Kasumi-1 (cell line): ENCODE results near the gene UROC1.

Experiments used
- DNase-seq, 2 experiments: peaks; one replicate each; lab custom pipeline; 2025; lab: John Stamatoyannopoulos, UW

The UROC1 gene

DNA sequence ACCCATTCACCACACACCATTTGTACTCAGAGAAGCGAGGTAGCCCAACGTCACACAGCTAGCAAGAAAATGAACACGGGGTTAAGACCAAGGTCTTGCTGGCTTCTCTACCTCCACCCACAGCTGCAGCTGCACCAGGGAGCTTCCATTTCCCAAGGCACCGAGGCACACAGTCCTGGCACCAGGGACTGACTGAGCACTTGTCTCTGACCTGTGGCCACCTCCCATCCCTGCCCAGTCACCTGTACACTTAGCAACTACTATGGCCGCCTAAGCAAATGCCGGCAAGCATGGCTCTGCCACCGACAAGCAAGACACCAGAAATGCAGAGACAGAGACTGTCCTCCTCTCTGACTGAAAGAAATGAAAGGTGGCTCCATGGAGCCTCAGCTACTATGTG, 57.2 kb downstream of the UROC1 start:
- DNase-seq = no peak

DNA sequence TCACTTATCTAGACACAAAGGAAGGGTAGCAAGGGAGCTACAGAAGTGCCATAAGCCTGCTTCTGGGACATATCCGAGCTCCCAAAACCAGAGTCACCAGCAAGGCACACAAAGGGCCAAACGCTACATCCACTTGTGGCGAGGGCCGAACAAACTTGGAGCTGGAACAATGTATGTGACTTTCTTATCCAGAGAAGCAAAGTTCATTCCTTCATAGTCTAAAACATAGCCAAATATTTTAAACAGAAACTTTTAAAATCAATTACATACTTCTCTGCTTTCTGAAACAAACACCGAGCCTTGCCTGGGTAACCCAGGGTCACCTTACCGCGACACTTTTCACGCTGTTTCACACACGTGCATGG, 57.8 kb downstream of the UROC1 start:
- no peak for DNase-seq

DNA sequence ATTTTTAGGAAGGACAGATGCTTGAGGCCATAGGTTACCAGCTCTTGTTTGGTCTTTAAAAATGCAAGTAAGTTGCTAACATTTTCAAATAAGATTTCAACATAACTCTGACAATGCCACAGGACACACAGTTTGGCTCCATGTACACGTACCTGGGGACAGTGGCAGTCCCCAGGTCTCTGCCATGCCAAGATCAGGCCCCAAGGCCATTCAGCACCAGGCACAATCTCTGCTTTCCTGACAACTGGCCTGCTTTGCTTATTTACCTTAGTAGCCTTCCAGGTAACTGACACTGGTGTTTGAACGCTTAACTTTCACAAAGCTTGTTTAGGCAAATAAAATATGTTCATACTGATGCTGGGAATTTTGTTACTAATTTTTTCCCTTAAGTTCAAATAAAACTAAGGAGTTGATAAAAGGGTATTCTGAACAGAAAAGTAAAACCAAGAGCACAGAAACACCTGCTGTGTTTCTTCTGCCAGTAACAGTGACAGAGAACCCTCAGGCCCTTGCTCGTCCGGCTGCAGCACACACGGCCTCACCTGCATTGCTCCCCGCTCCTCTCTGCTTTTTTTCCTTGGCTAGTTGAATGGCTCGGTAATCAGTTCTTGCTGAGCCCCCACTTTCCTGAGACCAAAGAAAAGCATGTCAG, 58.3 kb downstream of the UROC1 start:
- DNase-seq = no peak

DNA sequence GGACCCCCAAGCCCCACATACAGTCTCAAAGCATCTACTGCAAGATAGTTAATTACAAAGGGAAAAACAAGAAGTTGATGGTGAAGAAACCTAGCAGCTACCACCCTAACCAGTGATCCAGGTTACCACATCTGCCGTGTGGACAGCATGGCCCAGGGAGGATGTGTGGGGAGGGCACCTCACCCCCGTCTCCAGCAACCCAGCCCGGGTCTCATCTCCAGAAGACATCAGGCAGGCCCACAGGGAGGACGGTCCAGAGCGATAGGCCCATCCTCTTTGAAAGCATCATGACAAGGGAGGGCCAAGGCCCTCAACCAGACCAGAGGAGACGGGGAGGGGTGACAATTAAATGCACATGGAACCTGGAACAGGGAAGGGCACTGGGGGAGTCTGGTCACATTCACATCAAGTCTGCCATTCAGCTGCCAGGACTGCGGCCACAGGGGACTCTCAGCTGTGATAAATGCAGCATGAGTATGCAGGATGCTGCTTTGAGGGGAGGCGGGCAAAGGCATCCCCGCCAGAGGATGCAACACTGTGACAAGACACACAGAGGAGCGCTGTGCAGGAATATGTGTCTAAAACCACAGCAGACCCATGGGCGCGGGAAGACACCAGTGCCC, 60.7 kb downstream of the UROC1 start:
- no peak for DNase-seq

DNA sequence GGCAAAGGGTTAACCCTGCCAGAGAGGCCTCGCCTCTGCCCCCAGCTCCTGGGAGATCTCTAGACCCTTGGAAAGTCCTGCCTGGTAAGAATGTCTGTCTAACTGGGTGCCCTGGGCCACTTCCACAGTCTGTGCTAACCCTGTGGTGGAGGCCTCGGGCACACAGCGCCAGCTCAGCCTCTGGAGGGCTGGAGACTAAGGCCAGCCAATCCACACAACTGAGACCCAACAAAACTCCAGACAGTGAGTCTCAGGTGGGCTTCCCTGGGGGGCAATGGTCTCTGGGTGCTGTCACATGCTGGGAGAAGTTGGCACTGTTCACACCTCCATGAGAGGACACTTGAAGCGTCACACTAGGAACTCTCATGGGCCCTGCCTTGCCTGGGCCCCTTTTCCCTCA, 61.4 kb downstream of the UROC1 start:
- DNase-seq = no peak

DNA sequence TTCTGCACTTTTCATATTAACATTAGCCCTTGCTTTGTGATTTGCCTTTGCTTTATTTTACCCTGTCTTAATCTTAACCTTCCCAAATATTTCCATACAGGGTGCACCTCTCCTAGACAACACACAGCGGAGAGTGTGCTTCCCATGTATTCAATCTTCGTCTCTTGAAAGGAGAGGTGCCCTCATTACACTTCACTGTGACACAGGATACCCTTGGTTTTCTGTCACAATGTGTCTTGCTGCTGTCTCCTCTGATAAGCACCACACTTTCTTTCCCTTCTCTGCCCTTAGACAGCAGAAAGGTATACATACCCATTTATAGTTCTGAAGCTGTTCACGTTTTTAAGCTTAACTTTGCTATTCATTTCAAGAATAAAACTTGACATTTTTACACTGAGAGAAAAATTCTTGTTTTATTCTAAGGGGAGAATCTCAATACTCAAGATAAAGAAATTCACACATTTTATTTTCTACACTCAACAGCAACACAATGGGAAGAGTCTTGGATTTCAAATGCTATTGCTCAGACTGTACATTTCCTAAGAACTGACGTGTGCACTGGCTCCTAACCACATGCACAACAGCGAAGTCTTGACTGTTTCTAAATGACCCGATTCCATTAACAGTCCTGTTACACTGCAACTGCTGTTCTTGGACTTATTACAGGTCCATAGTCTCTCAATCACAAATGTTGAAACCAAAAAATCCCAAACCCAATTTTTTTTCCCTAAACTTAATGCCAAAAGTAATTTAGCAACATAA, 63.0 kb downstream of the UROC1 start:
- DNase-seq = no peak

DNA sequence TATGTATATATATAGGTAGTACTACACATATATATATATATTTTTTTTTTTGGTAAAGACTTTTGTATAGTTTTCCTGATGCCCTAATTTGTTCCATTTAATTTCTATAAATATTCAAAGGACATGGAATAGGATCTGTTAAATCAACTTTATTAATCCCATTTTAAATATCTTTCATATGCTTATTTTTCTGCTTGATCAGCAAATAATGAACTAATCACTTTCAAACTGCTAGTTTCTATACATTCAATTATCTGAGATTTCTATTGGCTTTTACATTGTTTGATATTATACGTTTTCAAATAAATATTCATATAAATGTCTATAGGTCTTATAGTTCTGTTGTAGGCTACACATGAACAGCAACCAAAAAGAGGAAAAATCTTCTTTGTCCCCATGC, 63.5 kb downstream of the UROC1 start:
- DNase-seq = no peak

DNA sequence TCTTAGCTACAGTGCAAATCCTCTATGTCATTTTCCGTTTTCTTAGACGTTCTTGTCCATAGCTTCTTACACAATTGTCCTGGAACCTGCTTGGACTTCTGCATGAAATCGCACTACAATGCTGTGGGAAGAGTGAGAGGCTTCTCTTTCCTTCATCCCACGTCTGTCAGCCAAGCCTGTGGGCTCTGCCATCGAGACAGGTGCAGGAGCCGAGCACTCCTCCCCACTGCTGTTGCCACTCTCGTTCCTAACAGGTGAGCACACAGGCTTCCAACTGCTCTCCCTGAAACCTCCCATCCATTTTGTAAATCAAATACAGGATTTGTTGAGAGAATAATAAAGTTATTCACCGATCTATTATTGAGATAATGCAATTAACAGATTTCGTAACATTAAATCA, 65.4 kb downstream of the UROC1 start:
- DNase-seq = no peak

DNA sequence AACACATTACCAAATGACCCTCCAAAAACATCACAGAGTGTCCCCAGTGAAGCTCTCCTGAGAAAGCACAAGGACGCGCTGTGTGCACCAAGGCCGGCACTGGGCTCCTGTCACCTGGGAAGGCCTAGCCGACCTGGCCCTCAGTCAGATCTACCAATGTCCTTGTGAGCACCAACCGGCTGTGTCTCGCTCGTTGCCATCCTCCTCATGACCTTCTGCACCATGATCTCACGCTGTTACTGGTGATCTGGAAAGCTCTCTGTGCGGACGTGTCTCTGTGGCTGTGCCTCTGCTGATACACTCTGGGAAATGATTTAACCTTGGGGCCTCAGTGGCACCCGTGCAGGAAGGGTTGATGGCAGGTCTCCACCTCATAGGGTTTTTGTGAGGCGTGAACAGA, 66.1 kb downstream of the UROC1 start:
- DNase-seq = no peak

DNA sequence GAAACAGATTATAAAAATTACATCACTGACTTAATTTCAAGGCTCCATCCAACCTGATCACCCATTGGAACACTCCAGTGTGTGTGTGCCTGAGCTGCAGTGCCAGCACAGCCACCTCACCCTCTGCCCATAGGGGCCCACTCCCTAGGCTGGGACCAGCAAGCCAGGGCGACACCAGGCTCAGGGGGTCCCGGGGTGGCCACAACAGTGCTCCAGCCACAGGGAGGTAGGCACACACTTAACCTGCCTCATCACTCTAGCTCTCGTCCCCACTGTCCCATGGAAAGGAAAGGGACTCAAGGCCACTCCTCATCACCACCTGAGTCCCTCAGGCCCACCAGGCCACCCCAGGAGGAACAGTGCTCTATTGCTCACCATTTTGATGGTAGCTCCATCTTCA, 66.8 kb downstream of the UROC1 start:
- no peak for DNase-seq

DNA sequence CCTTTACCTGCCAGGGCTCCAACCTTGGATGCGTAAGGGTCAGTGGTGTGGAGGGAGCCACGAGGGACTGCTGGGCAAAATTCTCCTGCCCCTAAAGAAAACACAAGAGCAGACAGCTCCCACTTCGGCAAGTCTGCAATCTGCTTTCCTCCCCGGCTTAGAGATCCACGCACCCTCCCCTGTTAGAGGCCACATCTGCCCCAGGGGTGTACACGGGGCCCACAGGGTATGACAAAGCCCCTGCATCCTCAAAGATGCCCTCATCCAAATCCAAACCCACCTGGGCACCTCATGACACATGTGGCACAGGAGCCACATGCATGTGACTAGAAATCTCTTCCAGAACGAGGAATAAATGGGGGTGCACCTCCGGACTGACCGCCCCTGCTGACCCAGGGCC, 67.4 kb downstream of the UROC1 start:
- no peak for DNase-seq

DNA sequence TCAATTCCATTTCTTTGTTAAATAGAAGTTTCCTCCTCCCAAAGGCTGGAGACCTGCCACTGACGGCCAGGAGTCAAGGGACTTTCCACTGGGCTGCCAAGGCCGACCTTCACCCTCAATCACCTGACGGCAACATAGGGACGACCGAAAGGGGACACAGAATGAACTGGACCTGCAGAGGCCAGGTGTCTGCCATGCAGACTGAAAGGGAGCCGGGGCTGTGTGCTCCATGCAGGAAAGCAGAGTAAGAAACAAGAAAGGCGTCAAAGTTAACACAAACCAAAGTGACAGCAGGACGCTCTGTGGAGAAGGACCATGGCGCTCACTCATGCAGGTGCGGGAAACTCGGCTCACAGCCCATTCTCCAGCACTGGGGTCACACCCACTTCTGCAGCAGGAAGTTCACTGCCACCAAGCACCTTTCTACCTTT, 67.9 kb downstream of the UROC1 start:
- no peak for DNase-seq

DNA sequence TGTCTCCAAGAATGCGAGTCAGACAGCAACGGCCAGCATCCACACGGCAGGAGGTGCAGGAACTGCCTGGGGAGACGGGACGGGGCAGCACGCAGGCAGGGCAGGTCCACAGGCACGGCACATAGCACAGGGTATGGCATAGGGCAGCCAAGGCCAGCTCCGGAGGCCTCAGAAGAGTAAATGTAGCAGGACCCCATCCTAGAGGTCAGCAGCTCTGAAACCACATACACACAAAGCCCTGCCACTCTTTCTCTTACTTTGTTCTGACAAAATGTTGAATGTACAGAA, 68.7 kb downstream of the UROC1 start:
- DNase-seq = no peak

DNA sequence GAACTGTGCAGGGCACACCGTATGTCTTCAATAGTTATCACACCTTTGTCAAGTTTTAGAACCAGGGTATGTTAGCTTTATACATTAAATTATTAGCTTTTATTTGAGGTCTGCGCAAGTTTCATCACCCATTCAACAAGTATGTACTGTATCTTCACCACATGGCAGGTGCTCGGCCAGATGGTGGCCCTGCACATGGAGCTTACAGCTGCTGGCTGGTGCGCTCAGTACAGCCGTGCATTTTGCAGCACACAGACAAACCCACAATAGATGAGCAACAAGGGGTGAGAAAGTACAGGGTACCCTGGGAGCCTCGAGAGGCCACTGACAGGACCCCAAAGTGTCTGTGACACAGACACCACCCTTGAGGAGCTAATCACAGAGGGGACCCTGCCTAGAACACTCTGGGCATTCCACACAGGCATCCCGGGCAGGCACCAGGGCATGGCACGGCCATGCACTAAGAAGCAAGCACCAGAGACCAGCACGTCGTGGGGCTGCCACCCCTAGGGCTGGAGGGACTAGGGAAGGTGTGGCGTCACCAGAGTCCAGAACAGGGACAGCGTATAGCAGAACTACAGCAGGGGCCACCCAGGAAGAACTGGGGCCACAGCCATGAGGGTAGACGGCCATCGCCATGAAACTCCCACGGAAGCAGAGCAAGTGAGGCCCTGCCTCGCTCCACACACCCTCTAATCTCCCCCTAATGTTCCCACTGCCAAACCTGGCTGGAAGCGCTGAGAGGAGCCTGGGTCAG, 69.3 kb downstream of the UROC1 start:
- no peak for DNase-seq

DNA sequence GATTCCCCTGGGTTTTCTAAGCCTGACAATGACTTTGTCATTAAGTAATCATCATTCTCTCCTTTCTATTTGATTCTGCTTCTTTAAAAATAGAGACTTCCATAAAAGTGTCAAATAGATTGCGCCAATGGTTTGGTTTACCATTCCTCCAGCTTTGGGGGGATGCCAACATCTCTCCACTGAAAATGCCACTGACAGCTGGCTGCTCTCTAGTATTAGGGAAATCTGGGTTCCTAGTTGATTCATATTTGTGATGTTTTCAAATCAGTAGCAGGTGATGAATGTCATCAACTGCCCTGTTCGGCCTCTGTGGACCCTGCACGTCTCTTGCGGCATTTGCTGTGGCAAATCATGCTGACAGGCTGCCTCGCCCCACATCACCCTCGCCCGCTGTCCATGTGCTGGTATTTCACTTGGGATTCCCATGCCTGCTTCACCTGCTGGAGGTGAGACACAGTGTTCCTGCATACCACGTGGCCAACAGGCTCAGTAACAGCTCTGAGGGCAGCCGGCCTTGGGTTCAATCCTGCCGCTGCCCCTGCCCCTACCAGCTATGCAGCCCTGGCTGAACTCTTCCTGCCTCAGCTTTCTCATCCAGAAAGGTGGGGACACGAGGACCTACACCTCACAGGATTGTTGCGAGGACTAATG, 70.0 kb downstream of the UROC1 start:
- no peak for DNase-seq

DNA sequence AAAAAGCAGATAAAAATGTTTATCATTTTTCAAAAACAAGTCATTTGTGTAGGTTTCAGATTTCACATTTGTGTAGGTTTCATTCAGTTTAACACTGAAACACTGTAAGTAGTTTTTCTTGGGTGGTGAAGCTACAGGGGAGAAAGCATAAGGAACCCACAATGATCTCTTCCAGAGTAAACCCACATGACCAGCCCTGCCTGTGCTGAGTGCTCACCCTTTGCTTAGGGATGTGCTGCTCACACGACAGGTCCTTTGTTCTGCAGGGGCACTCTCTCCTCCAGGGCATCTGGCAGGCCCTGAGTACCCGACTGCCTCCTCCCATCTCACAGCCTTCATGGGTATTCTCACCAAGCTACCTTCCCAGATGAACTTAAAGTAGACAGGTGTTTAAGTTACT, 70.8 kb downstream of the UROC1 start:
- DNase-seq = no peak

DNA sequence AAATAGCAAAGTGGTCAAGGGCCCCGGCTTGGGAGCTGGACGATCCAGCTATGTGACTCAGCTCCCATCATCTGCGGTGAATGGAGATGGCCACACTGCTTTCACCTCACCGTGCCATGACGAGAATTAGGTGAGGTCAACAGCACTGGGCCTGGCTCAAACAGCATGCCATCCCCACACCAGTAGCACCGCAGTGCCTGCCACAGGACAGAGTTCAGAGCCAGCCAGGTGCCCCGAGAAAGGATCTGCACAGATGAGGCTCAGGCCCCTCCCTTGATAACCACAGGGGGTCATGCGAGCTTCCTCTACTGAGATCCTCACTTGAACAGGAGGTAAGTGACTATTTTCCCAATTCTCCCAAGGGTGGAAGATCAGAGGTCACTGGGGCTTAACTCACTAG, 71.3 kb downstream of the UROC1 start:
- DNase-seq = no peak

DNA sequence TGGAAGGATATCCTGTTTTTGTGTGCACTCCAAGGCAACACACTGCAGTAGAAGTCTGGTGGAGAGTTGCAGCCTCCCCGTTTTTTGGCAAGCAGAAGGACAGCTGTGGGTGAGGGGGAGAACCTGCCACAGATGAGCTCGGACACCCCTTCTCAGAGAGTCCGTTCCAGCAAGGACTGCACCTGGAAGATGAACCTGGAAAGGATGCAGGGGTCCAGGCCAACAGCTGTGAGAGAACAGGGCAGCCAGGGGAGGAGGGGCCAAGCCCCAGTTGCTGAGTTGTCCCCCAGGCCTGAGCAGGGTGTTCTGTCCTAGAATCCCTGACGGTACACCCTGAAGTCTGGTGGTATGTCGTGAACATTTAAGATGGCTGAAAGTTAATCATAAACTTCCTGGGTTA, 72.1 kb downstream of the UROC1 start:
- no peak for DNase-seq

DNA sequence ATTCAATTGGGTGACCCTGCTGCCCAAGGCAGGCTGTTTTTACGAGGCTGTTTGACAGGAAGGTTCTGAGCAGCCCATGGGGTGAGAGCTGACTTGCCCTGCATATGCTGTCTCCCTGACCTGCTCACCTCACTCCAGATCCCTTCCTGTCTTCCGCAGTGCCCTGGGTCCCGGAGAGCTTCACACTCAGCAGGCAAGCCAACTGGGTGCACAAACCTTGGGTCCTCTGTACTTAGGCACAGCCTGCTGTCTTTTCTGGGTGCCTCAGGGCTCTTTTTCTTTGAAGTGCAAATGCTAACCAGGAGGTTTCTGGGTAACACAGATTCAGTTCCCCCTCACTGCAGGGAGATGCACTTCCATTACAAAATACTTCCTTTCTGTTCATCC, 74.7 kb downstream of the UROC1 start:
- DNase-seq = no peak

DNA sequence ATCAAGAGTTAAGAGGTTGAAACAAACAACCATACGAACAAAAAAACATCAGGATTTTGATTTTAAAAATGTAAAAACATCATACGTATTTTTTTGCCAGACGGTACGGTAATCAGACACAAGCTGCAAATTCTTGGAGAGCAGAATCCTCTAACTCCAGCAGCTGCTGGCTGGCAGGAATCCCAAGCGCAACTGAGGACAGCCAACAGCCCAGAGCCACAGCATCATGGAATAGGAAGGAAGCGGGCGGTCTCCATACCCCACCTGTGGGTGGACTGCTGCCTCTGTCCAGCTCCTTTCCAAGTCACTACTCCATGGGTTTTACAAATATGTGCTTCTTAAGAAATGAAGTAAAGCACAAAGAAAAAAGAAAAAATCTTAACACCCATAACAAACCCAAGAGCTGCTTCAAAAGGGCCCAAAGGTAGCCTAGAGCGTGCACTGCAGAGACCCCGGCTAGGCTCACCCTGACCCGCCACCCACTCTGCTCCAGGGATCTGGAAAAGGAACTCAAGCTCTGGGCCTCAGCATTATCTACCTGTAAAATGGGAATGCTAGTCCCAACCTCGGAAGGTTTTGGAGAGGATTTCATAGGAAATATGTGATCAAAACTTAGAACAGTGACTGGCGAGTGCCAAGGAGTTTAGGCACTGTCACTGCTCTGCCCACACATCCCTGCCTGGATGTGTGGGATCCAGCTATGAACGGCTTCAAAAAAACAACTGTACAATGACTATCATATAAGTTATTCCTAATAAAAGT, 75.3 kb downstream of the UROC1 start:
- DNase-seq = no peak

DNA sequence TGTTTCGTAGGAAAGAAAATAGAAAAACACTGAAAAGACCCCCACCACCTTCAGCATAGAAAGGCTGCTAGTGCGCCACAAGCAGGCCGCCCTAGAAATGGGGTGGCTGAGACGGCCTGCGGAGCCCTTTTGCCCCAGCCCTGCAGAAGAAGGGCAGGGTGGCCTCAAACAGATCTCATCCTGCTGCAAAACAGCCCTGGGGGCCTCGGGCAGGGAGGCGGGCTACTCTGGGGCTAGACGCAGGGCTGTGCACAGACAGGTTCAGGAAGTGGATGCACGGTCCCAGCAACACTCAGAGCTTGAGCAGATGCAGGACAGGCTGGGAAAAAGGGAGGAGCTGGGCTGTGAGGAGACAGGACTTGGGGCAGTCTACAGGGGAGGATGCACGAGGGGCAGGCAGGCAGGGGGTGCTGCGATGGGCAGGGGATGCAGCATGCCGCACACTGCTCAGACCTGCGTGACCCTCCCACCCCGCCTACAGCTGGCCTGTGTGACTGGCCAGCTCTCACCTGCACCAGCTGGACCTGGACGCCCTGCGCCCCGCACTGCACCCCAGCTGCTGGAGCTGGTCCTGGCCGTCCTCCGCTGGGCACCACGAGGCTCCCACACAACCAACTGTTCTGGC, 76.2 kb downstream of the UROC1 start:
- no peak for DNase-seq

DNA sequence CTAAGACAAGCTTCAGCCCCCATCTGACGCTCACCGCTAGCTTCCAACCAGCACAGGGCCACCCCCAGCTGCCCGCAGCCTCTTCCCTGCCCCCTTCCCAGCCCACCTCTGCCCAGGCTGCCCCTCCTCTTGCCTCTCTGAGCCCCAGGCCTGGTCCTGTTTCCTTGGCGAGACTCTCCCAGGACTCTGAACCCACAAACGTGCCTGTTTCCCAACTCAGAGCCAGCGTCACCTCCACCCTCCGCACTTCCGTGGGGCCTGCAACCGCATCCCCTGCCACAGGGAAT, 76.9 kb downstream of the UROC1 start:
- no peak for DNase-seq
